Measurements from ENCODE around the gene TCF25.

Gene TCF25

DNA sequence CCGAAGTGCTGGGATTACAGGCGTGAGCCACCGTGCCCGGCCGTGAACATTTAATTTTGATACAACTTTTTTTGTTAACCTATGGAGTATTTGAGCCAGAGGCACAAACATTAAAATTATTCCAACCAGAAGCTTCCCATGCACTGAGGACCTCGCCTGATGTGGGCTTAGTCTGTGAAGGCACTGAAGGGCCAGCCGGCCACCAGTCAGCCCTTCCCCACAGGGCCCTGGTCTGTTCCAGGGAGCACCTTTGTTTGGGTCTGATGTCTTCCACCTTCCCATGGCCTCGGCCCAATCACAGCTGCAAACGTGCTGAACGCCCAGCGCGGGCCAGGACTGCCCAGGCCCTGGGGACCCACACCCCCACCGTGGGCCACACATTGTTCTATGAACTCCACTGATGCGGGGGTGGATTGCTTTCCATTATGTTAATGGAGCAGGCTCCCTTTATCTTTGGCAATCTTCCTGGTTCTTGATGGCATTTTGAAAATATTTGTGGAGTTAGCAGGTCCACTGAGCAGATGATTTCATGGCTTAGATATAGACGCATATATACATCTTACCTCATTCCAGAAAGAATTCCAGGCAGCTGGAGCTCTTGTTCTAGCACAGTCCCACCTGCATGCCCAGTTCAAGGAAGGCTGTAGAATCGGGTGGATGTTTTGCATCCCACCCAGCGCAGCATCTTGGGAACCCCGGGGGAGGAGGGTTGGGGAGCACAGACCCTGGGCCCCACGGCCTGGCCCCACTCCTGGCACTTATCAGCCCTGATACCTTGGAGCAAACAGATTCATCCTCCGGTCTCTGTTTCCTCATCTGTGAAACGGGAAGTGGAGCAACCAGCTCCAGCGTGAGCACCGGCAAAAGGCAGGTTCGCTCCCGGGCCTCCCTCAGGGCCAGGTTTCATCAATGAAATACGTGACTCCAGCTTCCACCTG, 30.7 kb upstream of the TCF25 start:
- H3K4me3 ChIP-seq (ENCODE audit: low read depth, low read length), result no peak overlapping the region
- TF ChIP-seq, protein P1, sequence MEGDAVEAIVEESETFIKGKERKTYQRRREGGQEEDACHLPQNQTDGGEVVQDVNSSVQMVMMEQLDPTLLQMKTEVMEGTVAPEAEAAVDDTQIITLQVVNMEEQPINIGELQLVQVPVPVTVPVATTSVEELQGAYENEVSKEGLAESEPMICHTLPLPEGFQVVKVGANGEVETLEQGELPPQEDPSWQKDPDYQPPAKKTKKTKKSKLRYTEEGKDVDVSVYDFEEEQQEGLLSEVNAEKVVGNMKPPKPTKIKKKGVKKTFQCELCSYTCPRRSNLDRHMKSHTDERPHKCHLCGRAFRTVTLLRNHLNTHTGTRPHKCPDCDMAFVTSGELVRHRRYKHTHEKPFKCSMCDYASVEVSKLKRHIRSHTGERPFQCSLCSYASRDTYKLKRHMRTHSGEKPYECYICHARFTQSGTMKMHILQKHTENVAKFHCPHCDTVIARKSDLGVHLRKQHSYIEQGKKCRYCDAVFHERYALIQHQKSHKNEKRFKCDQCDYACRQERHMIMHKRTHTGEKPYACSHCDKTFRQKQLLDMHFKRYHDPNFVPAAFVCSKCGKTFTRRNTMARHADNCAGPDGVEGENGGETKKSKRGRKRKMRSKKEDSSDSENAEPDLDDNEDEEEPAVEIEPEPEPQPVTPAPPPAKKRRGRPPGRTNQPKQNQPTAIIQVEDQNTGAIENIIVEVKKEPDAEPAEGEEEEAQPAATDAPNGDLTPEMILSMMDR (IDR thresholded peaks at IDR 0.05; ENCODE audit: insufficient read depth, low read depth, low read length, missing control alignments), result no peak
- no peak for DNase-seq (ENCODE audit: low read depth)

DNA sequence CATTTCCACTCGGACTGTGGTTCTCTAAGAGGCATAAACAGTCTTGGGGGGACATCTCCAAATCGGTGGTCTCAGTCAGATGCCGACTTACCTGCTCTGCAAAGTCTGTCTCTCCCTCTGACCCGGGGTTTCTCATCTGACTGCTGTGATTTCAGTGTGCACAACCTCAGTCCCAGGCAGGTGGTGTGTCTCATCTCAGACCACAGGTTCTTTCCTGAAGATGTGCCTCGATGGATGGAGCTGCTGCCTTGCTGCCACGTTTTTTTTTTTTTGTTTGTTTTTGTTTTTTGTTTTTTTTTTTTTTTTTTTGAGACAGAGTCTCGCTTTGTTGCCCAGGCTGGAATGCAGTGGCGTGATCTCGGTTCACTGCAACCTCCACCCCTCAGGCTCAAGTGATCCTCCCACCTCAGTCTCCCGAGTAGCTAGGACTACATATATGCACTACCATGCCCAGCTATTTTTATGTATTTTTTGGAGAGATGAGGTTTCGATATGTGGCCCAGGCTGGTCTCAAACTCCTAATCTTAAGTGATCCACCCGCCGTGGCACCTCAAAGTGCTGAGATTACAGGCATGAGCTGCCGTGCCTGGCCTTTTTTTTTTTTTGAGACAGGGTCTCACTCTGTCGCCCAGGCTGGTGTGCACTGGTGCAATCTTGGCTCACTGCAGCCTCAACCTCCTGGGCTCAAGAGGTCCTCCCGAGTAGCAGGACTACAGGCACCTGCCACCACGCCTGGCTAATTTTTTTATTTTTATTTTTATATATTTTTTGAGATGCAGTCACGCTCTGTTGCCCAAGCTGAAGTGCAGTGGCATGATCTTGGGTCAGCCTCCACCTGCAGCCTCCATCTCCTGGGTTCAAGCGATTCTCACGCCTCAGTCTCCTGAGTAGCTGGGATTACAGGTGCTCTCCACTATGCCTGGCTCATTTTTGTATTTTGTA, 29.7 kb upstream of the TCF25 start:
- DNase-seq (ENCODE audit: low read depth), result no peak
- TF ChIP-seq, protein P1 (IDR thresholded peaks at IDR 0.05; ENCODE audit: insufficient read depth, low read depth, low read length, missing control alignments), result no peak
- no peak overlapping the region for H3K4me3 ChIP-seq (ENCODE audit: low read depth, low read length)

DNA sequence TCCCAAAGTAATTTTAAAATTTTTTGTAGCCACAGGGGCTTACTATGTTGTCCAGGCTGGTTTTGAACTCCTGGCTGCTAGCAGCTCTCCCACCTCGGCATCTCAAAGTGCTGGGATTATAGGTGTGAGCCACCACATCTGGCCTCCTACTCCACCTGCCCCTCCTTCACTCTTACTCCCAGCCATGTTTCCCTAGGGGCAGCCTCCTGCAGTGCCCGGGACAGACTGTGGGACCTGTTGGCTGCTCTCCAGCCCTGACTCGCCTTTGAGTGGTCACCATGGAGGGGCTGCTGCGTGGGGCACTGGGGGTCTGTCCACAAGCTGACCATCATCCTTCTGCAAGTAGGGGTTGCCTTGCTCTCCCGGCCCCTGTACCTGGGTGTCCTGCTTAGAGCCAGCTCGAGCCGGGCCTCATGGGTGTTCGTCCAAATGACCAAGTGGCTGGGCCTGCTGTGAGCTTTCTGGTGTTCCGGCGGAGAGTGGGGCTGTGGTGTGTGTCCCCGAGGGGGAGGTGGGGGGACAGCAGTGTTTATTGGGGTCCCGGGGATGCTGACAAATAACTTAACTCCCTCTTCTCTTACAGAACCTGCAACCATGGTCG, 28.6 kb upstream of the TCF25 start:
- no peak overlapping the region for H3K4me3 ChIP-seq (ENCODE audit: low read depth, low read length)
- TF ChIP-seq, protein P1 (IDR thresholded peaks at IDR 0.05; ENCODE audit: insufficient read depth, low read depth, low read length, missing control alignments), result no peak
- DNase-seq (ENCODE audit: low read depth), result no peak

DNA sequence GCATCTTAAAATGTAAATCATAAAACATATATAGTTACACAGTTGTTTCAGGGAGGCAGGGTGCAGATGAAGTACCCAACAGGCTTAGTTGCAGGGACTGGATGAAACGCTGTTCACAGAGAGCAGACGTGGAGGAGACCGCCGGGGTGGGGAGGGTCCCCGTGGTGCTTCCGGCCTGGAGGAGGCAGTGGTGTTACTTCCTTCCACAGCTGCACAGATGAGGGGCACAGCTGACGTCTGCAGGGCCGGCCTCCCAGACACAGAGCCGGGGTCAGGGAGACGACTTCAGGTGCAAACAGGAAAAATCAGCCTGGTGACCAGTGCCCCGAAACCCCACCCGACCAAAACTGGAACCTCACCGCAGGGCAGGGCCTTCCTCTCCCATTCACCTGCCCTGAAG, 28.0 kb upstream of the TCF25 start:
- H3K4me3 ChIP-seq (ENCODE audit: low read depth, low read length), result no peak overlapping the region
- TF ChIP-seq, protein P1 (IDR thresholded peaks at IDR 0.05; ENCODE audit: insufficient read depth, low read depth, low read length, missing control alignments), result no peak
- DNase-seq (ENCODE audit: low read depth), result peak; percentile 42

DNA sequence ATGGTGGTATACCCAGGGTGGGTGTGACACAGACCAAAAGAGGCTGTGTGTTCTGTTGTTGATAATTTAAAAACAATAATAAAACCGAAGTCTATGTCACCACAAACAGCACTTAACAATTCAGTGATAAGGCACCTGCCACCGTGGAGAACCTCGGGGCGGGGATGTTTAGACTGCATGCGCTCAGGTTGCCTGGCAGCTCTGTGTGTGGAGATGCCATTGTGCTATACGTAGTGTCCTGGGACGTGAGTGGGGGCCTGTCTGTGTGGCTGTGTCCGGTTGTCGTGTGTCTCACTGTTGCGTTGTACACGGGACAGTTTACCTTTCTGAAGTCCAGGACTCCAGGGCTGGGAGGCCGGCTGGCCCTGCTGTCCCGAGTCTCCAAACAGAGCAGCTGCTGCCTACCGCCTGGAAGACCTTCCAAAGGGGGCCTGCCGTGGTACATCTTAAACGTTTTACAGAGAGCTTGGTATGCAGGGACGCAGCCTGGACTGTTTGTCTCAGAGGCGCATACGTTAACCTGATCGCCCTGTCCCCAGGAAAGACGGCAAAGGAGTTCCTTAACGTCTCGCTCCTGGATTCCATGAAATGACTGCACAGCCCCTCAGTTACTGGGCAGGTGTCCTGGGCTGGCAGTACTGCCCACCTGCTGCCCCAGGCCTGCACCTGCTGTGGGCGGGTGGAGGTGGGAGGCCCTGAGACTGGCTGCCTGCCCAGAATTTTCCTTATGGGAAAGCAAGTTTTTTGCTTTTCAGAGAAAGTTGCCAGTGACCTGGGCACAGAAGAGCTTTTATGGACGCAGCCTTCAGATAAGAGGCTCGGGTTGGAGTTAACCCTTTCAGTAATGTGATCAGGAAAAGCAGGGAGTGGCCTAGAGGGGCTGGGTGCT, 26.1 kb upstream of the TCF25 start:
- no peak for DNase-seq (ENCODE audit: low read depth)
- H3K4me3 ChIP-seq (ENCODE audit: low read depth, low read length), result no peak overlapping the region
- TF ChIP-seq, protein P1 (IDR thresholded peaks at IDR 0.05; ENCODE audit: insufficient read depth, low read depth, low read length, missing control alignments), result no peak

DNA sequence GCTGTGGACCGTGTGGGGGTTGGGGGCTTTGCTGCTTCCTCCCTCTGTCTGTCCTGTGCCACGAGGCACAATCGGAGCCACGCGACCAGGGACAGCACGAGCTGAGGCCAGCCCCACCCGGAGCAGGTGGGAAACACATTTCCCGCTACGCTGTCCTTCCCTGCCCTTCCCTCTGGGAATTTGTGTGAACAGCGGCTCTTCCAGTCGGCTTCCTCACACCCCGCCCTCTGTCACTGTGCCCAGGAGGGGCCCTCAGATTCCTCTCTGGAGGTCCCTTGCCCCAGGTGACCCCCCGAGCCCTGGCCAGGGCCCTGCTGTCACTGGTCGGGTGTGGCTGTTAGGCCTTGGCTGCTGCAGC, 25.5 kb upstream of the TCF25 start:
- DNase-seq (ENCODE audit: low read depth), result no peak
- H3K4me3 ChIP-seq (ENCODE audit: low read depth, low read length), result no peak overlapping the region
- TF ChIP-seq, protein P1 (IDR thresholded peaks at IDR 0.05; ENCODE audit: insufficient read depth, low read depth, low read length, missing control alignments), result no peak
